ENCODE data around the gene NSUN3.

The NSUN3 gene

DNA sequence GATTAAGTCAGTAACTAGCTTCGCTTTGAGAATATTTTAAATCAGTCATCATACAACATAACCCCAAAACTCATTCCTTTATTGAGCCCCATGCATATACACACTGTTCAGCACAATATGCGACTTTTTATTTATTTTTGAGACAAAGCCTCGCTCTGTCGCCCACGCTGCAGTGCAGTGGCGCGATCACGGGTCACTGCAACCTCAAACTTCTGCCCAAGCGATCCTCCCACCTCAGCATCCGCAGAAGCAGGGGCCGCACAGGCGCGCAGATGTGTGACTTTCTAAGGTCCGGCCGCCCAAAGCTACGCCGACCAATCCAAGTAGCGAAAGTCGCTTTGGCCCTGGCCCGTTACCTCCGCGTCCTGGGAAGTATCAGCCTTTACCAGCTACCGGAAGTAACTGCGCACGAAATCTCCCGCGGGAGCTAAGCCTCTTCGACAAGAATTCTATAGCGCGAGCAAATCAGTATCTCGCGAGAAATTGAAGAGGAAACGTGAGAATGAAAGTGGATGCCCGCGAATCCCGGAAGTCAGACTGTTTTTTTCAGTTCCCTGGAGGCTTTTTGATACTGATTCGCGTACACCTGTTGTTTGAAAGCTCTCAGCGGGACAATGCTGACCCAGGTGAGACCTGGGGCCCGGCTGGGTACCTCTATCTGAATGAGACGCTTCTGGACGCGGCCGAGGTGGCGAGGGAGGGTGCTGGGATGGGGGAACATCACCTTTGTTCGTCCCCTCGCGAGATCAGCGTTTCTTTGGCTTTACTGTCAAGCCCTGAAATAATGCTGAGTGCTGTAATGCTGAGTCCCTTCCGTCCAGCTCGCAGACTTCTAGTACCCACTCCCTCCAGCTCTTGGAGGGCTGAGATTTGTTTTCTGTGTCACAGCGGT lies at the start of gene NSUN3, which contains the start of gene DHFR2:
Gene NSUN3 (plus strand): TSS at position 549 of the 892 bp plus-strand sequence. CDS start 66 bp downstream, at position 615.
Gene DHFR2 (minus strand): TSS at position 404 of the 892 bp plus-strand sequence. CDS start 1,405 bp downstream, outside the sequence.
- peak within 1 kb of the TSS; percentile 73 for H3K4me3 ChIP-seq (ENCODE audit: low read depth, low read length)
- TF ChIP-seq, protein P1, sequence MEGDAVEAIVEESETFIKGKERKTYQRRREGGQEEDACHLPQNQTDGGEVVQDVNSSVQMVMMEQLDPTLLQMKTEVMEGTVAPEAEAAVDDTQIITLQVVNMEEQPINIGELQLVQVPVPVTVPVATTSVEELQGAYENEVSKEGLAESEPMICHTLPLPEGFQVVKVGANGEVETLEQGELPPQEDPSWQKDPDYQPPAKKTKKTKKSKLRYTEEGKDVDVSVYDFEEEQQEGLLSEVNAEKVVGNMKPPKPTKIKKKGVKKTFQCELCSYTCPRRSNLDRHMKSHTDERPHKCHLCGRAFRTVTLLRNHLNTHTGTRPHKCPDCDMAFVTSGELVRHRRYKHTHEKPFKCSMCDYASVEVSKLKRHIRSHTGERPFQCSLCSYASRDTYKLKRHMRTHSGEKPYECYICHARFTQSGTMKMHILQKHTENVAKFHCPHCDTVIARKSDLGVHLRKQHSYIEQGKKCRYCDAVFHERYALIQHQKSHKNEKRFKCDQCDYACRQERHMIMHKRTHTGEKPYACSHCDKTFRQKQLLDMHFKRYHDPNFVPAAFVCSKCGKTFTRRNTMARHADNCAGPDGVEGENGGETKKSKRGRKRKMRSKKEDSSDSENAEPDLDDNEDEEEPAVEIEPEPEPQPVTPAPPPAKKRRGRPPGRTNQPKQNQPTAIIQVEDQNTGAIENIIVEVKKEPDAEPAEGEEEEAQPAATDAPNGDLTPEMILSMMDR (IDR thresholded peaks at IDR 0.05; ENCODE audit: low read depth, low read length): no peak

DNA sequence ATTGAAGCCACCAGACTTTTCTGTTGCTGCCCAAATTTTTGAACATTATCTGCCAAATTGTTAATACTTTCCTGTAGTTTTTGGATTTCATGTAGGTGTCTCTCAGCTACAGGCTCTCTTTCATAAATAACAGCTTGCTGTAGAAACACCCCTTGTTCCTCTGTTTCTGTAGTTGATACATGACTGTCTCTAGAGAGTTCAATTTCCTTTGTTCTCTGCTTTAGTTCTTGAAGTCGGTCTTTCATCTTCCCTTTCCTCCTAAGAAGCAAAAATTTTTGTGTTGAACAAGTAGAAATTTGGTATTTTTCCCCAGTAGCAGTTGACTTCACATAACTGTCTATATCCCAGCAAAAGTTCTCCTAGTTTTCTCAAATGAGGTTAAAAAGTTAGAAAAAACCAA lies 47.8 kb upstream of the NSUN3 start:
- TF ChIP-seq, protein P1 (IDR thresholded peaks at IDR 0.05; ENCODE audit: low read depth, low read length): no peak
- no peak overlapping the region for H3K4me3 ChIP-seq (ENCODE audit: low read depth, low read length)

DNA sequence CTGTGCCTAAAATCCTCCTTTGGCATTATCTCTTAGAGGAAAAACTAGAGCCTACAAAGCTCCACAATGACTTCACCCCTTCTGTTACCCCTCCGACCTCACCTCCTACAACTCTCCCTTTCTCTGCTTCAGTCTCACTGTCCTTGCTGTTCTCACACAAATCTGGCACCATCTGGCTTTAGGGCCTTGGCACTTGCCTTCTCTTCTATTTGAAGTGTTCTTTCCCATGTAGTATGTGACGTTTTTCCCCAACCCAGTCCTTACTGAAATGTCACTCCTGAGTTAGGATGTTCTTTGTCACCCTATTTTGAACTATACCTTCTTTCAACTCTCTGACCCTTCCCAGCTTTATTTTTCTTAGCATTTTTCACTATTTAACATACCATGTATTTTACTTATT lies 43.2 kb upstream of the NSUN3 start:
- TF ChIP-seq, protein P1 (IDR thresholded peaks at IDR 0.05; ENCODE audit: low read depth, low read length): no peak
- H3K4me3 ChIP-seq (ENCODE audit: low read depth, low read length): no peak overlapping the region

DNA sequence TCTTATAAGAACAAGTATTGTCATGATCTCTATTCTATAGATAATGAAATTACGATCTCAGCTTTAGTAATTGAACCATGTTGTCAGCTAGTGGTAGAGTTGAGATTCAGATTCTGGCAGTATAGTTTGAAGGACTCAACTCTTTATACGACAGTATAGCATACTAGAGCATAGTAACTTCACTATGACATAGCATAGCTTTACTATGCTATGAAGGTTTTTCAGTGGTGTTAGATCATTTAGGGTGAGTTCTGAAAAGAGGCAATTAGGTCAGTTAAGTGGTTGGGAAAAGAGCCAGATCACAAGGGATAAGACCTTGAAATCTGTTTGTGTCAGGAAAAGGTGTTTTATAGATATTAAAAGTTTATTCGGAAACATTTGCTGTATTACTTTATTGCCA lies 42.6 kb upstream of the NSUN3 start:
- TF ChIP-seq, protein P1 (IDR thresholded peaks at IDR 0.05; ENCODE audit: low read depth, low read length): no peak
- H3K4me3 ChIP-seq (ENCODE audit: low read depth, low read length): no peak overlapping the region

DNA sequence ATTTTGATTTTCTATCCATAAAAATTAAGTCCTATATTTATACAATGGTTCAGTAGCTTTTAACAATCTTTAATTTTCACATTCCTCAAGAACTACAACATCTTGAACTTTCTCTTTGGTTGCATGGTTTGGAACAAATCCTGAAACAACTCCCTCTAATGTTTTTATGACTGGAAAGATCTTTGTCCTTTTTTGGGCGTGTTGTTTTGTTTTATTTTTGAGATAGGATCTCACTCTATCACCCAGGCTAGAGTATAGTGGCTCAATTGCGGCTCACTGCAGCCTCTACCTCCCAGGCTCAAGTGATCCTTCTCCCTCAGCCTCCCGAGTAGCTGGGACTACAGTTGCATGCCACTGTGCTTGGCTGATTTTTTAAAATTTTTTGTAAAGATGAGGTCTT lies 38.5 kb upstream of the NSUN3 start:
- TF ChIP-seq, protein P1 (IDR thresholded peaks at IDR 0.05; ENCODE audit: low read depth, low read length): no peak

DNA sequence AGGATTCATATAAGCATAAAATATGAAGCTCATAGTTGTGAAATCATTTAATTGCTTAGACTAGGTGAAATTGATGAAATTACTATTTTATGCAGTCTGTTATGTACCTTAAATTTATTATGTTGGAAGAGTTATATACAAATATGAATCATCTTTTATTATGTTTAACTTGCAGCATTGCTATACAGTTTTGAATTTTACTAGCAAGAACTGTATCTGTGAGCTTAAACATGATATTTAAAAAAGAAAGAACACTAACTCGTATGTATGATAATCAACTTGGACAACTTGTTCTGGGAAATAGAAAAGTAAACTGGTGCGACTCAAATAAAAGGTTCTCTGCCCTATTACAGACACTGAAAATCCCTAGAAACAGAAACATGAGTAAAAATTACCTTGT lies 36.2 kb upstream of the NSUN3 start:
- TF ChIP-seq, protein P1 (IDR thresholded peaks at IDR 0.05; ENCODE audit: low read depth, low read length): no peak
- H3K4me3 ChIP-seq (ENCODE audit: low read depth, low read length): no peak overlapping the region

More for the DNA sequence above, 38.5 kb upstream of the NSUN3 start:
- H3K4me3 ChIP-seq (ENCODE audit: low read depth, low read length): no peak overlapping the region
